ENCODE data around the gene PCDHB5. TPM values are rescaled to one million over a fixed set of nuclear protein-coding genes. Genes with fewer than 3 reads are reported as not detected.
"Not testable (repeated sequence)": the region's sequence is repeated elsewhere in the genome, so short reads cannot be mapped to it uniquely, and the experiment has no call there.

The PCDHB5 gene
- total and polyA plus RNA-seq, 2 of the 13 experiments (the other 11 are each of a cell fraction or from before 2014, with no cell fraction given): 0.07 to 0.08 TPM

GRCh38 chr5:141102471-141102870 lies 32.5 kb upstream of the PCDHB5 start:
- in situ Hi-C loops (cut with HindIII; ENCODE audit: extremely low pct_ligation_motif_present, low pct_unique_long_range_greater_than_20kb); H3K79me2 ChIP-seq (ENCODE audit: insufficient read depth, low read length); H3K9ac ChIP-seq (ENCODE audit: insufficient read depth, low read depth, low read length); H3K9me3 ChIP-seq (ENCODE audit: low read length); ATAC-seq; H3K36me3 ChIP-seq (replicated peaks in 1 of 2; ENCODE audit: control insufficient read depth in 1 of 2, insufficient read depth in 2 of 2, low read length in 2 of 2); H3K4me2 ChIP-seq (ENCODE audit: low read depth, low read length); CTCF ChIA-PET (ENCODE audit: low intra/inter-chr PET ratio, low total read pairs); H2AFZ ChIP-seq (ENCODE audit: low read length); BruUV-seq (replicated peaks); H3K4me1 ChIP-seq (ENCODE audit: insufficient read depth, low read length); FAIRE-seq; intact Hi-C loops (cut with micrococcal nuclease; ENCODE audit: unreplicated experiment); H3K27me3 ChIP-seq (ENCODE audit: control insufficient read depth in 1 of 2, insufficient read depth in 2 of 2, low read length in 2 of 2); H3K27ac ChIP-seq (ENCODE audit: extremely low read length, insufficient read depth, low read length); H3K4me3 ChIP-seq (replicated peaks in 1 of 3; ENCODE audit: insufficient read depth in 1 of 3, low read depth in 2 of 3, low read length in 3 of 3); DNase-seq (ENCODE audit: low spot score); POLR2A ChIA-PET; H4K20me1 ChIP-seq (ENCODE audit: insufficient read depth, low read length): not testable (repeated sequence)
- WGBS (ENCODE audit: low lambda C conversion rate): 83% methylated on average over 18 of the region's 38 CpGs

GRCh38 chr5:141105350-141105749 lies 29.7 kb upstream of the PCDHB5 start:
- no peak overlapping the region for H3K9ac ChIP-seq (ENCODE audit: insufficient read depth, low read depth, low read length)
- no peak overlapping the region for H3K27ac ChIP-seq (ENCODE audit: extremely low read length, insufficient read depth, low read length)
- H3K36me3 ChIP-seq (replicated peaks in 1 of 2; ENCODE audit: control insufficient read depth in 1 of 2, insufficient read depth in 2 of 2, low read length in 2 of 2): no peaks in the 10 kb centered on the region
- ATAC-seq (no peak), DNase-seq (ENCODE audit: low spot score) (no peak), FAIRE-seq (no peak)
- H4K20me1 ChIP-seq (ENCODE audit: insufficient read depth, low read length): no peaks in the 10 kb centered on the region
- H3K79me2 ChIP-seq (ENCODE audit: insufficient read depth, low read length): no peaks in the 10 kb centered on the region
- H3K4me1 ChIP-seq (ENCODE audit: insufficient read depth, low read length): no peaks in the 10 kb centered on the region; the same call in 1 of the 2 replicates
- H2AFZ ChIP-seq (ENCODE audit: low read length): no peak overlapping the region
- in situ Hi-C loops (cut with HindIII; ENCODE audit: extremely low pct_ligation_motif_present, low pct_unique_long_range_greater_than_20kb) (no loop called here), intact Hi-C loops (cut with micrococcal nuclease; ENCODE audit: unreplicated experiment) (no loop called here)
- H3K4me3 ChIP-seq (replicated peaks in 1 of 3; ENCODE audit: insufficient read depth in 1 of 3, low read depth in 2 of 3, low read length in 3 of 3): no peak overlapping the region
- CTCF ChIA-PET (ENCODE audit: low intra/inter-chr PET ratio, low total read pairs): no interaction called here
- H3K9me3 ChIP-seq (ENCODE audit: low read length): no peaks in the 10 kb centered on the region
- POLR2A ChIA-PET: no interaction called here
- BruUV-seq (replicated peaks): no TSS peak
- TF ChIP-seq NFE2L2 (IDR thresholded peaks at IDR 0.05; ENCODE audit: low read length) (peak; percentile 83), HMGXB3 (CRISPR knock-in tag; IDR thresholded peaks at IDR 0.05; ENCODE audit: borderline replicate concordance) (no peak)
- no peak overlapping the region for H3K4me2 ChIP-seq (ENCODE audit: low read depth, low read length)
- 67% methylated on average over 2 of the region's 2 CpGs for WGBS (ENCODE audit: low lambda C conversion rate)
- H3K27me3 ChIP-seq (ENCODE audit: control insufficient read depth in 1 of 2, insufficient read depth in 2 of 2, low read length in 2 of 2): no peaks in the 10 kb centered on the region
